Endodermal cell (in vitro differentiated cells): Measurements from ENCODE around the gene MTG2. TPM values are rescaled to one million over a fixed set of nuclear protein-coding genes. Genes with fewer than 3 reads are reported as not detected.

Source experiments
- DNase-seq: peaks from one replicate; pipeline ENCODE4 v3.0.0-alpha.2; 2017
- H3K27ac ChIP-seq: 2 replicates; pipeline ENCODE4 v1.5.1; 2013; ENCODE audit warnings: mild to moderate bottlenecking, low read depth, low read length, moderate library complexity
- H3K27me3 ChIP-seq: 2 replicates; pipeline ENCODE4 v1.6.1; 2013; ENCODE audit warnings: mild to moderate bottlenecking, low read length, moderate library complexity; ENCODE audit not compliant: insufficient read depth, control insufficient read depth, poor library complexity, severe bottlenecking
- H3K36me3 ChIP-seq: 2 replicates; pipeline ENCODE4 v1.7.0; 2013; ENCODE audit warnings: mild to moderate bottlenecking, low read length, moderate library complexity; ENCODE audit not compliant: control insufficient read depth, insufficient read depth
- H3K4me1 ChIP-seq: one replicate; pipeline ENCODE4 v1.7.0; 2013; ENCODE audit warnings: low read length; ENCODE audit not compliant: control insufficient read depth, insufficient read depth
- H3K4me3 ChIP-seq: 2 replicates; pipeline ENCODE4 v1.5.1; 2013; ENCODE audit warnings: mild to moderate bottlenecking, low read length, moderate library complexity
- H3K9ac ChIP-seq: 2 replicates; pipeline ENCODE4 v1.6.1; 2013; ENCODE audit warnings: mild to moderate bottlenecking, low read length, moderate library complexity; ENCODE audit not compliant: poor library complexity, severe bottlenecking; ENCODE audit errors: extremely low read depth
- H3K9me3 ChIP-seq: 2 replicates; pipeline ENCODE4 v1.6.1; 2013; ENCODE audit warnings: mild to moderate bottlenecking, low read length, moderate library complexity; ENCODE audit not compliant: control insufficient read depth
- H3K27ac Mint-ChIP-seq: 2 replicates; pipeline ENCODE4 v1.8.0; 2020; ENCODE audit warnings: mixed read lengths
- H3K27me3 Mint-ChIP-seq: 2 replicates; pipeline ENCODE4 v1.8.0; 2021; ENCODE audit warnings: mild to moderate bottlenecking, mixed read lengths; ENCODE audit not compliant: insufficient read depth
- H3K36me3 Mint-ChIP-seq: 2 replicates; pipeline ENCODE4 v1.8.0; 2020; ENCODE audit warnings: low read depth, mixed read lengths
- H3K4me1 Mint-ChIP-seq: 2 replicates; pipeline ENCODE4 v1.8.0; 2020; ENCODE audit warnings: mixed read lengths
- H3K4me3 Mint-ChIP-seq: 2 replicates; pipeline ENCODE4 v1.8.0; 2020; ENCODE audit warnings: mild to moderate bottlenecking, moderate library complexity, mixed read lengths
- H3K9me3 Mint-ChIP-seq: 2 replicates; pipeline ENCODE4 v1.8.0; 2020; ENCODE audit warnings: mild to moderate bottlenecking, mixed read lengths
- CTCF ChIP-seq: fragments of 200-600 bp; sonication (generic); conservative IDR thresholded peaks from 2 replicates; pipeline ENCODE4 v1.5.0; 2021; ENCODE audit warnings: antibody characterized with exemption, mild to moderate bottlenecking
- WGBS, 2 experiments: methylation state at CpG; one replicate each; pipeline versions ENCODE4 v1.1.5 to v1.1.7; 2013; ENCODE audit warnings: missing lambda C conversion rate in 2 of 2, mixed read lengths in 1 of 2; ENCODE audit not compliant: insufficient coverage in 1 of 2, insufficient read length in 1 of 2; 5-methylcytosine and 5-hydroxymethylcytosine counted together
- total RNA-seq, 2 donors: library from RNA; stranded (reverse); fragmentation: NEBNext Ultra II Directional in 1 of 2; extraction: Animal tissue kit (Norgen Biotek cat#: 25700) in 1 of 2; gene quantifications; 2 replicates in 1 of 2; 3 replicates in 1 of 2; pipeline ENCODE4 v1.2.1, GENCODE V29; 2021

Gene MTG2
- total RNA-seq, 2 donors from 2014 or later, result 28.2 to 29.6 TPM

- Histone ChIP-seq H3K9me3 (no peaks in the 10 kb centered on the region), H3K4me1 (no peaks in the 10 kb centered on the region), H3K9ac (no peak overlapping the region), H3K27ac (no peak overlapping the region), H3K4me3 (no peak overlapping the region), H3K27me3 (no peaks in the 10 kb centered on the region), H3K36me3 (peaks cover 23% of the 10 kb centered on the region)
- Mint-ChIP-seq H3K4me3 (no peak overlapping the region), H3K9me3 (no peaks in the 10 kb centered on the region), H3K36me3 (peaks cover 21% of the 10 kb centered on the region), H3K27me3 (no peaks in the 10 kb centered on the region), H3K4me1 (peaks cover 11% of the 10 kb centered on the region), H3K27ac (no peak overlapping the region)
- TF ChIP-seq CTCF, result no peak
- DNase-seq, result no peak
- 96 to 97% methylated on average over 6 to 14 of the region's 14 CpGs for WGBS, 2 experiments
These were observed 3.7 kb upstream of the MTG2 start for GRCh38 chr20:62179162-62179504.

- no peaks in the 10 kb centered on the region for H3K27me3 Mint-ChIP-seq
- peaks cover 10% of the 10 kb centered on the region for H3K36me3 ChIP-seq
- H3K4me1 Mint-ChIP-seq, result peaks cover 11% of the 10 kb centered on the region
- peak overlapping the region; percentile 92 for H3K9ac ChIP-seq
- H3K27me3 ChIP-seq, result no peaks in the 10 kb centered on the region
- 91 to 100% methylated on average over 1 to 2 of the region's 2 CpGs for WGBS, 2 experiments
- no peaks in the 10 kb centered on the region for H3K9me3 ChIP-seq
- no peaks in the 10 kb centered on the region for H3K9me3 Mint-ChIP-seq
- H3K27ac Mint-ChIP-seq, result peak overlapping the region; percentile 94
- H3K4me1 ChIP-seq, result no peaks in the 10 kb centered on the region
- no peak for TF ChIP-seq CTCF
- peaks cover 9% of the 10 kb centered on the region for H3K36me3 Mint-ChIP-seq
- no peak overlapping the region for H3K27ac ChIP-seq
- DNase-seq, result no peak
- peak overlapping the region; percentile 92 for H3K4me3 ChIP-seq
- peak overlapping the region; percentile 87 for H3K4me3 Mint-ChIP-seq
These were observed 1.0 kb upstream of the MTG2 start for GRCh38 chr20:62181808-62182207.

- Mint-ChIP-seq H3K27me3 (no peaks in the 10 kb centered on the region), H3K9me3 (no peaks in the 10 kb centered on the region), H3K4me1 (peaks cover 11% of the 10 kb centered on the region), H3K4me3 (peak overlapping the region; percentile 87), H3K27ac (peak overlapping the region; percentile 94), H3K36me3 (peaks cover 9% of the 10 kb centered on the region)
- Histone ChIP-seq H3K27me3 (no peaks in the 10 kb centered on the region), H3K9me3 (no peaks in the 10 kb centered on the region), H3K9ac (peak overlapping the region; percentile 92), H3K36me3 (peaks cover 10% of the 10 kb centered on the region), H3K27ac (peak overlapping the region; percentile 78), H3K4me3 (peak overlapping the region; percentile 92), H3K4me1 (no peaks in the 10 kb centered on the region)
- TF ChIP-seq CTCF, result no peak
- WGBS, 2 experiments, result 14 to 36% methylated on average over 18 to 25 of the region's 25 CpGs
- no peak for DNase-seq
These were observed 756 bp downstream of the MTG2 start for GRCh38 chr20:62183426-62184142.
